ENCODE data around the gene BMX. TPM values are rescaled to one million over a fixed set of nuclear protein-coding genes. Genes with fewer than 3 reads are reported as not detected.

The BMX gene
- total and polyA plus RNA-seq, 9 of the 15 experiments (the other 6 are each of a cell fraction or from before 2014, with no cell fraction given), result 0.45 to 4.2 (median 1.8) TPM

GRCh38 chrX:15549189-15550012, 48.8 kb downstream of the BMX start (continued):
- TF ChIP-seq HLTF (IDR thresholded peaks at IDR 0.05), result no peak
- TF ChIP-seq THAP12 (CRISPR knock-in tag; IDR thresholded peaks at IDR 0.05), result no peak
- no peak for TF ChIP-seq E4F1 (CRISPR knock-in tag; IDR thresholded peaks at IDR 0.05; ENCODE audit: borderline replicate concordance)
- TF ChIP-seq RFX1 (IDR thresholded peaks at IDR 0.05), result no peak
- TF ChIP-seq ZNF764 (CRISPR knock-in tag; IDR thresholded peaks at IDR 0.05; ENCODE audit: low read depth), result no peak
- no peak for TF ChIP-seq KAT7 (CRISPR knock-in tag; IDR thresholded peaks at IDR 0.05; ENCODE audit: borderline replicate concordance)
- peak; percentile 71 for TF ChIP-seq EP300 (IDR thresholded peaks at IDR 0.05; ENCODE audit: low read length)
- TF ChIP-seq ZNF174 (CRISPR knock-in tag; IDR thresholded peaks at IDR 0.05), result no peak
- TF ChIP-seq E2F6 (IDR thresholded peaks at IDR 0.05; ENCODE audit: borderline replicate concordance in 1 of 2, extremely low read depth in 1 of 2, insufficient read depth in 1 of 2, insufficient read length in 1 of 2, low read depth in 1 of 2, low read length in 1 of 2, poor library complexity in 1 of 2, severe bottlenecking in 1 of 2), result no peak
- no peak for TF ChIP-seq NBN (IDR thresholded peaks at IDR 0.05; ENCODE audit: low read depth)
- TF ChIP-seq RB1 (IDR thresholded peaks at IDR 0.05; ENCODE audit: low read depth), result no peak
- no peak for TF ChIP-seq CAMTA2 (CRISPR knock-in tag; conservative IDR thresholded peaks at IDR 0.05)
- no peak for TF ChIP-seq CBX1 (IDR thresholded peaks at IDR 0.05; ENCODE audit: low read depth)
- no peak for TF ChIP-seq ILK (tag; IDR thresholded peaks at IDR 0.05; ENCODE audit: borderline replicate concordance, low read depth)
- no peak for TF ChIP-seq ZBTB43 (CRISPR knock-in tag; IDR thresholded peaks at IDR 0.05)
- TF ChIP-seq ZNF263 (CRISPR knock-in tag; IDR thresholded peaks at IDR 0.05; ENCODE audit: borderline replicate concordance), result no peak
- no peak for TF ChIP-seq ZSCAN32 (CRISPR knock-in tag; IDR thresholded peaks at IDR 0.05)
- TF ChIP-seq JUND (IDR thresholded peaks at IDR 0.05; ENCODE audit: borderline replicate concordance, low read depth, low read length), result peak; percentile 56
- TF ChIP-seq JUND (tag; IDR thresholded peaks at IDR 0.05; ENCODE audit: borderline replicate concordance, low read depth, low read length), result peak; percentile 18; the same call in 1 of the 3 replicates
- TF ChIP-seq SMARCA5 (IDR thresholded peaks at IDR 0.05), result no peak
